K562 (cell line): ENCODE measurements around the gene PSRC1. TPM values are rescaled to one million over a fixed set of nuclear protein-coding genes. Genes with fewer than 3 reads are reported as not detected.
A peak's percentile ranks its signal among the peaks of the same experiment; 100 is the strongest.

Source experiments
- ILK ChIP-seq: fragments of 450-650 bp; IDR thresholded peaks from 2 replicates; pipeline ENCODE4 v1.6.1; 2016; ENCODE audit warnings: missing genetic modification characterization, low read depth, mild to moderate bottlenecking, missing compliant biosample characterization, moderate library complexity, borderline replicate concordance
- KAT8 ChIP-seq: fragments of 450-650 bp; IDR thresholded peaks from 2 replicates; pipeline ENCODE4 v1.6.1; 2016; ENCODE audit warnings: low read depth, mild to moderate bottlenecking
- KDM1A ChIP-seq, 2 experiments: fragments of 450-650 bp; IDR thresholded peaks; 2 replicates each; pipeline ENCODE4 v1.6.1; 2016; ENCODE audit warnings: mild to moderate bottlenecking in 2 of 2
- KLF6 ChIP-seq: fragments of 250-450 bp; sonication (Bioruptor Pico); IDR thresholded peaks from 2 replicates; pipeline ENCODE4 v1.4.0; 2020; ENCODE audit warnings: mild to moderate bottlenecking, moderate library complexity, borderline replicate concordance
- L3MBTL2 ChIP-seq: fragments of 450-650 bp; IDR thresholded peaks from 2 replicates; pipeline ENCODE4 v1.6.1; 2016; ENCODE audit warnings: mild to moderate bottlenecking, moderate library complexity
- PCBP1 ChIP-seq: fragments of 200-400 bp; formaldehyde crosslinking; IDR thresholded peaks from 2 replicates; pipeline ENCODE4 v1.6.1; 2018; ENCODE audit warnings: mild to moderate bottlenecking, low read depth, low read length; ENCODE audit not compliant: poor library complexity, severe bottlenecking
- POLR2G ChIP-seq: fragments of 200-400 bp; formaldehyde crosslinking; IDR thresholded peaks from 2 replicates; pipeline ENCODE4 v1.6.1; 2017; ENCODE audit warnings: low read depth, mild to moderate bottlenecking, antibody characterized with exemption, low read length, moderate library complexity
- RBM34 ChIP-seq: fragments of 200-400 bp; formaldehyde crosslinking; IDR thresholded peaks from 2 replicates; pipeline ENCODE4 v1.6.1; 2018; ENCODE audit warnings: low read length, borderline replicate concordance; ENCODE audit not compliant: insufficient read depth
- ZNF143 ChIP-seq: sonication (generic); formaldehyde crosslinking; IDR thresholded peaks from 2 replicates; pipeline ENCODE4 v1.9.0; 2022; ENCODE audit warnings: mild to moderate bottlenecking, missing genetic modification reagents
- ZNF699 ChIP-seq: fragments of 250-450 bp; sonication (Bioruptor Pico); IDR thresholded peaks from 2 replicates; pipeline ENCODE4 v1.8.0; 2021; ENCODE audit warnings: mild to moderate bottlenecking, moderate library complexity; ENCODE audit not compliant: insufficient replicate concordance
- ZNF766 ChIP-seq: fragments of 200-800 bp; sonication (Bioruptor generic); conservative IDR thresholded peaks from 2 replicates; pipeline ENCODE4 v1.6.1; 2016; ENCODE audit warnings: missing genetic modification characterization, missing compliant biosample characterization
- polyA plus RNA-seq, 8 experiments: library from polyadenylated mRNA; depleted of rRNA in 4 of 8; stranded (reverse) in 5 of 8; unstranded in 3 of 8; fragments of >200 nt; fragmentation: Nextera tagmentation in 2 of 8; fragmentation: Illumina TruSeq in 1 of 8; extraction: Ambion mirVana in 2 of 8; extraction: Trizol in 1 of 8; gene quantifications; 2 replicates each; pipeline versions ENCODE4 v1.2.1 to v1.2.3, GENCODE V29; 2011 to 2014; ENCODE audit warnings: inconsistent platforms in 1 of 8, missing spikeins in 1 of 8
- total RNA-seq, 7 experiments: library from RNA; depleted of rRNA in 6 of 7; stranded (reverse); fragments of >200 nt in 6 of 7; fragmentation: Illumina TruSeq in 2 of 7; extraction: Trizol in 2 of 7; gene quantifications; 2 replicates each; pipeline versions ENCODE4 v1.2.1 to v1.2.3, GENCODE V29; 2011 to 2021; ENCODE audit warnings: low replicate concordance in 1 of 7
- TF ChIP-seq, protein P1 (sequence below): sonication (generic); formaldehyde crosslinking; IDR thresholded peaks from 2 replicates; pipeline ENCODE4 v1.8.1; 2022; ENCODE audit warnings: missing genetic modification reagents
- TF ChIP-seq, protein P2 (sequence below), 2 experiments: fragments of 450-650 bp in 1 of 2; sonication (generic) in 1 of 2; formaldehyde crosslinking; conservative IDR thresholded peaks; 2 replicates each; pipeline versions ENCODE4 v1.4.0 to v1.8.1; 2020 to 2022; ENCODE audit warnings: mild to moderate bottlenecking in 1 of 2, missing genetic modification reagents in 1 of 2
- TF ChIP-seq, protein P3 (sequence below), 2 experiments: fragments of 450-650 bp; IDR thresholded peaks; 2 replicates each; pipeline ENCODE4 v1.6.1; 2018; ENCODE audit warnings: mild to moderate bottlenecking in 2 of 2, low read depth in 1 of 2; ENCODE audit not compliant: partially characterized antibody in 2 of 2
- TF ChIP-seq, protein P4 (sequence below): fragments of 450-650 bp; formaldehyde crosslinking; IDR thresholded peaks from 2 replicates; pipeline ENCODE4 v1.4.0; 2022; ENCODE audit warnings: missing genetic modification characterization
- TF ChIP-seq, protein P5 (sequence below): fragments of 250-450 bp; sonication (Bioruptor Pico); IDR thresholded peaks from 2 replicates; pipeline ENCODE4 v1.5.0; 2022; ENCODE audit warnings: mild to moderate bottlenecking

PSRC1 gene
- total and polyA plus RNA-seq, 9 of the 15 experiments (the other 6 are each of a cell fraction or from before 2014, with no cell fraction given): 6.5 to 65.2 (median 39.3) TPM

DNA sequence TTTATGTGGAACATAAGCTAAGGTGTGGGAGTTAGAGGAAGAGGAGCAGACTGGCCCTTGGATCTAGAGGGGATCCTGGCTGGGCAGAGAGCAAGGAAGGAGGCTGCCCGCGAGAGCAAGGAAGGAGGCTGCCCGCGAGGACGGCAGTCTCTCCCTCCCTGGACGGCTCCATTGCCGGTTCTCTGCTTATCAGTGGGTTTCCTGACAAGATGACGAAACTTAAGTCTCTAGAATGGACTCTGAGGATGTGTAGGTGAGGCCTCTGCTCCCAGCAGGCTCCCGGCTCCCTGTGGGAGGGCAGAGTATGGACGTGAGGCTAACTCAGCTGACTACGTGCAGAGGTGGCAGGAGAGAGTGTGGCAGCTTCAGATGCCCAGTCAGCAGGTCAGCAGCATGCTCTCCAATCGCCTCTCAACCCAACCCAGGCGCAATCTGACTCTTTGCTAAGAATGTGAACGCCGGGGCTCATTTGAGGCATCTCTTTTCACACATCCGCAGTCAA is 17.8 kb upstream of the PSRC1 start (continued):
- TF ChIP-seq ILK (no peak), ZNF766 (CRISPR knock-in tag) (peak; percentile 38; the same call in 1 of the 2 replicates), KLF6 (CRISPR knock-in tag) (no peak), POLR2G (peak; percentile 51), ZNF143 (no peak), PCBP1 (no peak), KAT8 (no peak), RBM34 (no peak), ZNF699 (CRISPR knock-in tag) (no peak), KDM1A (IDR thresholded peaks at IDR 0.05) (no peak), L3MBTL2 (peak; percentile 58; the same call in 1 of the 2 replicates)
- TF ChIP-seq, protein P1, sequence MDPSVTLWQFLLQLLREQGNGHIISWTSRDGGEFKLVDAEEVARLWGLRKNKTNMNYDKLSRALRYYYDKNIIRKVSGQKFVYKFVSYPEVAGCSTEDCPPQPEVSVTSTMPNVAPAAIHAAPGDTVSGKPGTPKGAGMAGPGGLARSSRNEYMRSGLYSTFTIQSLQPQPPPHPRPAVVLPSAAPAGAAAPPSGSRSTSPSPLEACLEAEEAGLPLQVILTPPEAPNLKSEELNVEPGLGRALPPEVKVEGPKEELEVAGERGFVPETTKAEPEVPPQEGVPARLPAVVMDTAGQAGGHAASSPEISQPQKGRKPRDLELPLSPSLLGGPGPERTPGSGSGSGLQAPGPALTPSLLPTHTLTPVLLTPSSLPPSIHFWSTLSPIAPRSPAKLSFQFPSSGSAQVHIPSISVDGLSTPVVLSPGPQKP: no peak
- TF ChIP-seq, protein P2, sequence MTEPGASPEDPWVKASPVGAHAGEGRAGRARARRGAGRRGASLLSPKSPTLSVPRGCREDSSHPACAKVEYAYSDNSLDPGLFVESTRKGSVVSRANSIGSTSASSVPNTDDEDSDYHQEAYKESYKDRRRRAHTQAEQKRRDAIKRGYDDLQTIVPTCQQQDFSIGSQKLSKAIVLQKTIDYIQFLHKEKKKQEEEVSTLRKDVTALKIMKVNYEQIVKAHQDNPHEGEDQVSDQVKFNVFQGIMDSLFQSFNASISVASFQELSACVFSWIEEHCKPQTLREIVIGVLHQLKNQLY (CRISPR knock-in tag; conservative IDR thresholded peaks at IDR 0.05): no peak
- TF ChIP-seq, protein P3, sequence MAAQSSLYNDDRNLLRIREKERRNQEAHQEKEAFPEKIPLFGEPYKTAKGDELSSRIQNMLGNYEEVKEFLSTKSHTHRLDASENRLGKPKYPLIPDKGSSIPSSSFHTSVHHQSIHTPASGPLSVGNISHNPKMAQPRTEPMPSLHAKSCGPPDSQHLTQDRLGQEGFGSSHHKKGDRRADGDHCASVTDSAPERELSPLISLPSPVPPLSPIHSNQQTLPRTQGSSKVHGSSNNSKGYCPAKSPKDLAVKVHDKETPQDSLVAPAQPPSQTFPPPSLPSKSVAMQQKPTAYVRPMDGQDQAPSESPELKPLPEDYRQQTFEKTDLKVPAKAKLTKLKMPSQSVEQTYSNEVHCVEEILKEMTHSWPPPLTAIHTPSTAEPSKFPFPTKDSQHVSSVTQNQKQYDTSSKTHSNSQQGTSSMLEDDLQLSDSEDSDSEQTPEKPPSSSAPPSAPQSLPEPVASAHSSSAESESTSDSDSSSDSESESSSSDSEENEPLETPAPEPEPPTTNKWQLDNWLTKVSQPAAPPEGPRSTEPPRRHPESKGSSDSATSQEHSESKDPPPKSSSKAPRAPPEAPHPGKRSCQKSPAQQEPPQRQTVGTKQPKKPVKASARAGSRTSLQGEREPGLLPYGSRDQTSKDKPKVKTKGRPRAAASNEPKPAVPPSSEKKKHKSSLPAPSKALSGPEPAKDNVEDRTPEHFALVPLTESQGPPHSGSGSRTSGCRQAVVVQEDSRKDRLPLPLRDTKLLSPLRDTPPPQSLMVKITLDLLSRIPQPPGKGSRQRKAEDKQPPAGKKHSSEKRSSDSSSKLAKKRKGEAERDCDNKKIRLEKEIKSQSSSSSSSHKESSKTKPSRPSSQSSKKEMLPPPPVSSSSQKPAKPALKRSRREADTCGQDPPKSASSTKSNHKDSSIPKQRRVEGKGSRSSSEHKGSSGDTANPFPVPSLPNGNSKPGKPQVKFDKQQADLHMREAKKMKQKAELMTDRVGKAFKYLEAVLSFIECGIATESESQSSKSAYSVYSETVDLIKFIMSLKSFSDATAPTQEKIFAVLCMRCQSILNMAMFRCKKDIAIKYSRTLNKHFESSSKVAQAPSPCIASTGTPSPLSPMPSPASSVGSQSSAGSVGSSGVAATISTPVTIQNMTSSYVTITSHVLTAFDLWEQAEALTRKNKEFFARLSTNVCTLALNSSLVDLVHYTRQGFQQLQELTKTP (IDR thresholded peaks at IDR 0.05; ENCODE audit: low read depth in 1 of 2, partially characterized antibody in 2 of 2): no peak
- TF ChIP-seq, protein P4, sequence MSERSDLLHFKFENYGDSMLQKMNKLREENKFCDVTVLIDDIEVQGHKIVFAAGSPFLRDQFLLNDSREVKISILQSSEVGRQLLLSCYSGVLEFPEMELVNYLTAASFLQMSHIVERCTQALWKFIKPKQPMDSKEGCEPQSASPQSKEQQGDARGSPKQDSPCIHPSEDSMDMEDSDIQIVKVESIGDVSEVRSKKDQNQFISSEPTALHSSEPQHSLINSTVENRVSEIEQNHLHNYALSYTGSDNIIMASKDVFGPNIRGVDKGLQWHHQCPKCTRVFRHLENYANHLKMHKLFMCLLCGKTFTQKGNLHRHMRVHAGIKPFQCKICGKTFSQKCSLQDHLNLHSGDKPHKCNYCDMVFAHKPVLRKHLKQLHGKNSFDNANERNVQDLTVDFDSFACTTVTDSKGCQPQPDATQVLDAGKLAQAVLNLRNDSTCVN (CRISPR knock-in tag): no peak
- TF ChIP-seq, protein P5, sequence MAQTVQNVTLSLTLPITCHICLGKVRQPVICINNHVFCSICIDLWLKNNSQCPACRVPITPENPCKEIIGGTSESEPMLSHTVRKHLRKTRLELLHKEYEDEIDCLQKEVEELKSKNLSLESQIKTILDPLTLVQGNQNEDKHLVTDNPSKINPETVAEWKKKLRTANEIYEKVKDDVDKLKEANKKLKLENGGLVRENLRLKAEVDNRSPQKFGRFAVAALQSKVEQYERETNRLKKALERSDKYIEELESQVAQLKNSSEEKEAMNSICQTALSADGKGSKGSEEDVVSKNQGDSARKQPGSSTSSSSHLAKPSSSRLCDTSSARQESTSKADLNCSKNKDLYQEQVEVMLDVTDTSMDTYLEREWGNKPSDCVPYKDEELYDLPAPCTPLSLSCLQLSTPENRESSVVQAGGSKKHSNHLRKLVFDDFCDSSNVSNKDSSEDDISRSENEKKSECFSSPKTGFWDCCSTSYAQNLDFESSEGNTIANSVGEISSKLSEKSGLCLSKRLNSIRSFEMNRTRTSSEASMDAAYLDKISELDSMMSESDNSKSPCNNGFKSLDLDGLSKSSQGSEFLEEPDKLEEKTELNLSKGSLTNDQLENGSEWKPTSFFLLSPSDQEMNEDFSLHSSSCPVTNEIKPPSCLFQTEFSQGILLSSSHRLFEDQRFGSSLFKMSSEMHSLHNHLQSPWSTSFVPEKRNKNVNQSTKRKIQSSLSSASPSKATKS (CRISPR knock-in tag): no peak
